NCI-H446 treated with DMSO at 0.1 percent for 48 hours (cell line): Measurements from ENCODE around the gene ALDH3A2.

Experiments
- DNase-seq: peaks from one replicate; lab custom pipeline; 2025; lab: John Stamatoyannopoulos, UW

ALDH3A2 gene

DNA sequence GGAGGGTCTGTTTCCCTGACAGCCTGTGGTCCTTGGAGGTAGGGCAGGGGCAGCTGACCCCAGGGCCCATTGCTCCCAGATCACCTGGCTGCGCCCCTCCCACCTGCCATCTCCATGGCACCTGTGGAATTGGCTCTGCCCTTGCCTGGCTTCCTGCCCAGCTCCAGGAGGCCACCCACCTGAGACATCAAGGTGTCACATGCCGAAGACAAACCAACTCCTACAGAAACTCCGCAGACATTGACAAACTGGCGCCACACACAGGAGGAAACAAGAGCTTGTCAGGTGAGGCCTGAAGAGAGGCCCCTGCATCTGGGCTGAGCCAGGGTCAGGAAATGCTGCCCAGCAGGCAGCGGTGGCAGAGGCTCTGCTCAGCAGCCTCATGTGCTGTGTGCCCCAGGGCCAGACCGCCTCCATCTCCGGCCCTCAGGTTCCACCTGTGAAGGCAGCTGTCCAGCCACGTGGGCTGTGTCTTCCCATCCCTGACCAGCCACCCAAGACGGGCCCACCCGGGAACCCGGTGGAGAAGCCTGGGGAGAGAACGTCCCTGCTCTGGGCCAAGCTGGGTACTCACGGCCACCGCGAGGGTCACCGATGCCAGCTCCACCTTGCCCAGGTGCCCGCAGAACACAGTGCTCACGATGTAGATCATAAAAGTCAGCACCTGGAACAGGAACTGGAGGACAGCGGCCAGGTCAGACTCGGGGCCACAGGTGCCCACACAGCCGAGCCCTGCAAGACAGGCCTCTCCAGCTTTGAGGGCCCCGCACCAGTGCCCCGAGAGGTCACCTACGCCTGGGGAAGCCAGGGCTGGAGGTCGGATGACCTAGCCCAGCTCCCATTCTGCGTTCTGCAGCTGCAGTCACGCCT, 66.2 kb downstream of the ALDH3A2 start:
- no peak for DNase-seq

DNA sequence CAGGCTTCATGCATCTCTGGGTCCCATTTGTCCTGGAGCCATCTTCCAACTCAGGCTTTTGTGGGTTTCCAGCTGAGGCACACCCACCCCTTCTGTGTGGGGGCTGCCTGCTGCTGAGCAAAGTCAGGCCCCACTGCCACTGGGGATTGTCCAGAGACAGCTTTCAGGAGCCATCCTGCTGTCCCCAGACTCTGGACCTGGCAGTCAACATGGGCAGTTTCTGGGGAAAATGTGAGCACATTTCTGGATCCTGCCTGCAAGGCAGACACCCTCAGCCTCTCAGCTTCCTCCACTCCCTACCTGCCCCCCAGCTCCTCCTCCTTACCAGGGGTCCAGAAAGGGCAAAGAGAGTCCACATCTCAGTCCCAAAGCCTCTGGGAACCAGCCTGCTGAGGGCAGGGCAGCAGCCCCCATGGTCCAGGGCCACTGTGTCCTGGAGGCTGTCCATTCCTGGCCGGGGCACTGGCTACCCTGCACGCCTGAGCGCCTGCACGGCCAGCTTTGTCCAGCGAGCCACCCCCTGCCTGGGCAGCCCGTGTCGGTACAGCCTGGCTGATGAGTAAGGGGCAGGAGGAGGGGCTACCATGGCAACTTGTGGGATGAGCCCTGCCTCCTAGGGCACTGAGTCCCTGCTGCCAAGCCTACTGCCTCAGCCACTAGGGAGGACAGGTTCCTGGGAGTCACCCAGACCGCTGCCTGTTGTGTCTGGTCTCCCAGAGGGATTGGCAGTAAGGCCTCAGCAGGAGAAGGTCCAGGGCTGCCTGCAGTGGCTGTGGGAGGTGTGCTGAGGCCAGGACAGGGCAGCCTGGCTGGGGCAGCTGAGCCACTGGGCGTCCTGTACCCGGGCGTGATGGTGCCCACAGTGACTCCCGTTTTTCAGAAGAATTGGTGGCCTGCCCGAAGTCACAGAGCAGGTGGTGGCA, 67.8 kb downstream of the ALDH3A2 start, which contains the start of gene SLC47A2:
Gene SLC47A2 (minus strand): TSS at position 477 of the 923 bp plus-strand sequence. CDS start 29 bp downstream, at position 448.
- no peak for DNase-seq

DNA sequence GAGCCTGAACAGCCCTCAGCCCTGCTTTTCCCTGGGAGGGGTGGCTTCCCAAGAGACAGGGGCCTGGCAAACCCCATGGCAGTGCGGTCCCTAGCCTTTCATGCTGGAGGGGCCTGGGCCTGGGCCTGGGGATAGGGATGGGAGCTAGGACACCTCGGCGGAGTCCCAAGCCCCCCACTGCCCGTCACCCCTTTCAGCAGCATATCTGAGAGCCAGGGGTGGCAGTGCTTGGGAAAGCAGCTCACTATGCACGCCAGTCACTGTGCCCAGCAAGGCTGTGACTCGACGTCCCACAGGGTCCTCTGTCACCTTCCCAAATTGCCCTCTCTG, 68.4 kb downstream of the ALDH3A2 start:
- no peak for DNase-seq

DNA sequence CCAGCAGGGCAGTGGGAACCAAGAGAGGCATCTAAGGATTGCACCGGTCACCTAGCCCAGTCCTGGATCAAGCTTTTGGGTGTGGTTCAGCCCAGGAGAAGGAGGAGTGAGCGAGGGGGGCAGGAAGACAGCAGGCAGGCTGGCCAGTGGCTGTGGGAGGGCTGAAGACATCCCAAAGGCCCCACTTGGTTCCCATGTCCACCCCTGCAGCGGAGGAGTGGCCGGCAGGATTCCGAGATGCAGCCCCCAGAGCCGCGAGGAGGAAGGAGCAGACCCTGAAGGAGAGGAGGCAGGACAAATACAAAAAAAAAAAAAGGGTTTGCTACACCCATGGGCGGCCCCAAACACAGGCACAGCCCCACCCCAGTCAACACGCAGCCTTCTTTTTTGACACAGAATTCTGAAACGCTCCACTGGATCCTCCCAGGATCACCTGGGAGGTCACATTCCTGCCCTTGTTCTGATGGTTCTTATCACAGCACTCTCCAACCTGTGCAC, 68.9 kb downstream of the ALDH3A2 start:
- DNase-seq, result no peak

DNA sequence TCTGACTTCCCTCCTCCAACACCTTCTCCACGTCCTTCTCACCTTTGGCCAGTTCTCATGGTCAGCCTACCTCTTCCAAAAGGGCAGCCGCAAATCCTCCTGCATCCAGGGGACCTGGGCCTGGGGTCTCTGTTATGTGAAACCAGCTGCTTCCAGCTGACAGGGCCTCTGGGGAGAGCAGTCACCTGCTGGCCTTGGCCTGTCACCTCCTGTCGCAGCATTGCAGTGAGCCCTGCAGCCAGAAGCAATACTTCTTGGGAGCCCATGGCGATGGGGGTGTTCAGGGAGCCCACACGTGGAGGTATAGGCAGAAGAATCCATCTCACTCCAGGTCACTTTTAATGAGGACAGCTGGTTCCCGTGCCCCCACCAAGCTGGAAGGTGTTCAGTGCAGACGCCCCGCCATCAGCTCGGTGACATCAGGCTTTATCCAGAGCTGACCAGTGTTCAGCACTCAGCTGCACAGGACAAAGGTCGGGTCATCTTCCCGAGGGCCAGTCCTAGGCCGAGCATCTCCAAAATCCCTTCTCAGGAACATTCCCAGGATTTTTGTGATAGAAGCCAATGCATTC, 69.6 kb downstream of the ALDH3A2 start:
- no peak for DNase-seq

DNA sequence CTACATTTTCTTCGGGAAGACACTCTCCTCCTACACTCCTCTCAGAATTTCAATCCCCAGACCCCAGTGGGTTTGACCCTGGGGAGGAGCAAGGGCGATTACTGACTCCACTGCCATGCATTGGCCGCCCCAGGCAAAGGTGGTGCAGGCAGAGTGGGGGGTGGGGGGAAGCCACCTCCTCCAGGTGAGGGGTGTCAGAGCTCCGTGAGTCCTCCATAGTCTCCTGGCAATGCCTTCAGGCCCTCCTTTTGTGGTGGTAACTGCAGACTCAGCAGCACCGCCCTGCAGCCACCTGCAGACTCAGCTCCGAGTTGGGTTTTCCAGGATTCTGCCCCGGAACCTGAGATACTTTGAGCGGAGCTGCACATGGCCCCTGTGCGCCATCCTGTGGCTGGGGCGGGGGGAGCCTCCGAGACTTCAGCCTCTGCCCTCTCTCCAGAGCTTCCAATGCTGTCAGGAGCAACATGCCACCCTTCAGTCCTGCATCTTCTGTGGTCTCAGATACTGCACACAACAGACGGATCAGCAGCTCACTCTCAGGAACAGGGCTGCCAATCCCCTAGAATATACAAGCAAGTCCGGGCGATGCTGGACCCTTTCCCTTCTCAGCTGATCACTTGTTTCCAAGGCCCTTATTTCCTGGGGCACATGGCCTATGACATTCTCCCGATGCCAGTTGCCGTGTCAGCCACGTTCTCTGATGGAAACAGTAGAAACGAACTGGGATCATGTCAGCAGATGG, 70.2 kb downstream of the ALDH3A2 start:
- no peak for DNase-seq

DNA sequence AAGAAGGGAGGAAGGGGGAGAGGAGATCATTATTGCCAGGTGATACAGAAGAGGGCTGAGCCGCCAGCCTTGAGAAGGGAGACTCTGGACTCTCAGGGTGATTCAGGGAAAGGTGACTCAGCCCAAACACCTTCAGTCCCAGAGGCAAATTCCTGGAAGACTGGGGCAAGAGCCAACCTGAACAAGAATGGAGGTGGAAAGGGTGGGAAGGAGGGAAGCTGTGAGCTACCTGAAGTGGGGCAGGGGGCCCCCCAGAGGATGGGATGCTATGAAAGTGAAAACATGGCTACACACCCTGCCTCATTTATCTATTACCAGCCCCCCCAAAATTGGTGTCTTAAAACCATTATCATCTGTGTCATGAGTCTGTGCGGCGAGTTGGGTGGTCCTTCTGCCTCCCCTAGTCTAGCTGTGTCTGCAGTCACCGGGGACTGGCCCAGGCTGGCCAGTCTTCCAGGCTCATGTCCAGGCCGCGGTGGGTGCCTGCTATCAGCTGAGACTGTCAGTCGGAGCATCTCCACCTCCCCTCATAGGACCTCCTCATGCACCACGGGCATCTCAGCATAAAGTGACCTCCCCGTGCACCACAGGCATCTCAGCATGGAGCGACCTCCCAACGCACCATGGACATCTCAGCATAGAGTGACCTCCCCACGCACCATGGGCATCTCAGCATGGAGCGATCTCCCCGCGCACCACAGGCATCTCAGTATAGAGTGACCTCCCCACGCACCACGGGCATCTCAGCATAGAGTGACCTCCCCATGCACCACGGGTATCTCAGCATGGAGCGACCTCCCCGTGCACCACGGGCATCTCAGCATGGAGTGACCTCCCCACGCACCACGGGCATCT, 71.0 kb downstream of the ALDH3A2 start:
- DNase-seq, result no peak

DNA sequence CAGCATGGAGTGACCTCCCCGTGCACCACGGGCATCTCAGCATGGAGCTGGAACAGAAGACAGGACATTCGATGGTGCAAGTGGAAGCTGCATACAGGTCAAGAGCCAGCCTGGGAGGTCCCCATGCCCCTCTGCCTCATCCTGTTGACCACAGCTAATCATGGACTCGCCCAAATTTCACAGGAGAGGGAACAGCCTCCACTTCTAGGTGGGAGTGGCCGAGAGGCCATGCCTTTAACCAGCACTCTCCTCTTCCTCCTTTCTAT, 71.6 kb downstream of the ALDH3A2 start:
- DNase-seq, result no peak

DNA sequence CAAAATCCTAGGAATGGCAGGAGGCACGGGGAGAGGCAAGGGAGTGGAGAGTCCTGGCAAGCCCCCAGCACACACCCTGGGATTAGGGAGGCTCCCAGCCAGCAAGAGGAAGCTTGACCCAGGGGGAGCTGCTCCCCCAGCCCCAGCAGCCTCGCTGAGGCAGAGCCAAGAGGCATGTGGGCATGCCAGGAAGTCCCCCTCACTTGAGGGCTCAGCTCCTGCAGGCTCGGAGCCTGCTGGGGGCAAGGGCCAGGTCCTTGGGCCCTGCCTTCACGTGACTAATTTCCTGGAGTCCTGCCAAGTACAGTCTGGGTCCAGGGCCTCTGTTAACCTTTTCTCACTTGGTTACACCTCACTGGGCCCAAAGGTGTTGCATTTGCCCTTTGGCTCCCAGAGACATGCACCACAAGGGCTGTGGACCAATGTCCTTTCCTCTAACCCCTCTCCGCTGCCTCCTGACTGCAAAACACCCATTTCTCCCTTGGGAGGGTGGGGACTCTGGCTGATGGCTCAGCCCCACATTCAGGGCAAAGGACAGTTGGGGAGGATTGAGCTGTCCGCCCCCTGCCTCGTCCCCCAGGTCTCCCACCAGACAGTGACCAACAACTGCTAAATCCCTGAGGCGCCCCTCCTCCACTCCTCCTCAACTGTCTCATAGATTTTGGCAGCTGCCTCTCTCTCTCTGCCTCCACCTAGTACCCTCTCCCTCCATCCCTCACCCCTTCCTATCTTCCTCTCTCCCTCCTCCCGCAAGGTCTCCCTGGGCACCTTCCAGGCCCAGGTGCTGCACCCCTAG, 72.3 kb downstream of the ALDH3A2 start:
- DNase-seq, result no peak

DNA sequence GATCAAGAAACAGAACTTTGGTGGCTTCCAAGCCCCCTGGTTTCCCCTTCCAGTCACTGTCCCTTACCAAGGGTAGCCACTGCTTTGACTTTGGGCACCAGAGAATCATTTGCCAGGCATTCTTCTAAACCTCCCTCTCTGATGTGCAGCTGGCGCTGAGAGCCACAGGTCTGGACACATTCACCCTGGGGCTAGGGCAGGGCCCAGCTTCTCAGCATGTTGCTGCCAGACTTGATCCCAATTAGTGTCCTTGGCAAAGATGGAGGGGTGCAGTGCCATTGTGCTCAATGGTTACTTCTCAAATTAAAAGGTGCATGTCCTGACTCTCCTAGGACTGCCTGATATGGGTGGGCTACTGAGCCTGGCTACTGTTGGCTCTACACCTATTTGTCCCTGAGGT, 75.4 kb downstream of the ALDH3A2 start:
- no peak for DNase-seq

DNA sequence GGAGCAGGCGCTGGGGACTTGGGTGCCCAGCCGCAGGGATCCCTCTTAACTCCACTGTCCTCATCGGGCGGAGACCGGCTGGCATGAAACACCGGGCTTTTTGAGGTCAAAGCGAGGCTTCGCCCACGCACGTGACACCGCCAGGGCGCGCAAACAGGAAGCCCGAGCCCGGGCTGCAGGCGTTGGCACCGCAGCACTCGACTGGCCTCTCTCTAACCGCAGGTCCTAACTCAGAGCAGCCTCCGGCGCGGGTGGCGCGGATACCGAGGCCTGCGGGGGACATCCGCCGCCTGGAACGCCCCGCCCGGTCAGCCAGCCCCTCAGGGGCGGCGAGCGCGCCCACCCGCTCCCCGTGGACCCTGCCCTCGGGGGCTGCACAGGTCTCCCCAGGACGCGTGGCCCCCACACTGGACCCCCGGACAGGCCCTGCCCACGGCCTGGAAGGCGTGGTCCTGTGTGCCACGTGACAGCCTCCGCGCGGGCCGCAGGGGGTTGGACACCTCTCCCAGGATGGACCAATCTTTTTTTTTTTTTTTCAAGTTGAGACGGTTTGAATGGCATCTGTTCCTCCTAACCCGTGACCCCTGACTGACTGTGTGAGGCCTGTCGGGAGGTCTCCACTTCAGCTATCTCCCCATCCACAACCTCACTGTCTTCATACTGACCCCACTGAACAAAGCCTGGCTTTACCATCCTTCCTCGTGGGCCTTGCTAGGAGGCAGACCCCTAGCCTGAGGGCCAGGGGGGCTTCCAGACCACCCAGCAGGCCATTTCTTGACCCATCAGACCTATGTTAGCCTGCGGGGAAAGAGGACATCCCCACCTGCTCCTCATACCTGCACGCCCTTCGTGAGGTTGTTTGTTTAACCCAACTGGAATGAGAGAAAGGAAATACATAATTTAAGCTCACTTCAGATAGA, 76.2 kb downstream of the ALDH3A2 start:
- no peak for DNase-seq

DNA sequence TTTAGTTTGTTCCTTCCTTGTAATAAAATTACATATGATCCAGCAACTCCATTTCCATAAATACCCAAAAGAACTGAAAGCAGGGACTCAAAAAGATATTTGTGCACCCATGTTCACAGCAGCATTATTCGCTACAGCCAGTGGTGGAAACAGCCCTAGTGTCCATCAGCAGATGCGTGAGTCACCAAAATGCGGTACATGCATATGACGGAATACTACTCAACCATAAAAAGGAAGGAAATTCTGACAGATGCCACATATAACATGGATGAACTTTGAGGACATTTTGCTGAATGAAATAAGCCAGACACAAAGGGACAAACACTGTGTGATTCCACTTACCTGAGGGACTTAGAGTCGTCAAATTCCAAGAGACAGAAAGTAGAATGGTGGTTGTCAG, 76.9 kb downstream of the ALDH3A2 start:
- no peak for DNase-seq

DNA sequence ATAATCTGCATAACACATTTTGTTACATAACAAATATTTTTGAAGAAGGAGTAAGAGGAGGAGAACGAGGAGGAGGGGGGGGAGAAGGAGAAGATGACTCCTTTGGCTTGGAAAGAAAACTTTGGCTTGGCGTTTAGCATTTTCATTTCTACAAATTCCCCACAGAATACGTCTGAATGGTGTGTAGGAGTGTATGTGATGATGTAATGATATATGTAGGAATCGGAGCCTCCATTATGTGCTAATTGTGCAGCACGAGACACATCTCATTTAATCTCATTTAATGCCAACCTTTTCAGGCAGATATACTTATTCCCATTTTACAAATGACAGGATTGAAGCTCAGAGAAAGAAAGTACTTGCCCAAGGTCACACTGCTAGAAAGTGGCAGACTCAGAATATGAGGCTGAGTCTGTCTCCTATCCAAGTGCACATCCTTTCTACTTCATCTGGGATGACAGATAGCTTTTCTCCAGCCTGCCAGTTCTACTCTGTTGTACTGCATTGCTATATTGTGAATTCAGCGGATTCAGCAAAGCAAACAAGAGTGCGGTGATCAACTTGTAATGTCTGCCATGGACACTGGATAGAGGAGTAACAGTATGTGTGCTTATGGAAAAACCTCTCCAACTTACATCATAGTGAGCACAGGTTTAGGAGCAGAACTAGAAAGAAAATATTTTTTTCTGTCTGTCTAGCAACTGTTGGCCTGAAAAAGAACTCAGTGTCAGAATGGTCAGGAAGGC, 78.3 kb downstream of the ALDH3A2 start:
- DNase-seq, result no peak
